Measurements from ENCODE around the gene TFCP2L1.

- TF ChIP-seq ELF4 (IDR thresholded peaks at IDR 0.05): no peak
- TF ChIP-seq FOXK2 (IDR thresholded peaks at IDR 0.05): no peak
- TF ChIP-seq BHLHE40 (IDR thresholded peaks at IDR 0.05; ENCODE audit: borderline replicate concordance): no peak
- no peak for TF ChIP-seq PKNOX1 (IDR thresholded peaks at IDR 0.05)
- TF ChIP-seq FOXA1 (IDR thresholded peaks at IDR 0.05): no peak
- TF ChIP-seq SP1 (IDR thresholded peaks at IDR 0.05): no peak
- no peak for TF ChIP-seq FOXM1 (IDR thresholded peaks at IDR 0.05; ENCODE audit: borderline replicate concordance)
- no peak for TF ChIP-seq NFRKB (IDR thresholded peaks at IDR 0.05)
- TF ChIP-seq LEF1 (IDR thresholded peaks at IDR 0.05; ENCODE audit: borderline replicate concordance): no peak
- no peak for TF ChIP-seq SUZ12 (IDR thresholded peaks at IDR 0.05)
- TF ChIP-seq ZNF384 (IDR thresholded peaks at IDR 0.05): no peak
- TF ChIP-seq L3MBTL2 (conservative IDR thresholded peaks at IDR 0.05): no peak
- TF ChIP-seq HDGF (IDR thresholded peaks at IDR 0.05; ENCODE audit: borderline replicate concordance): no peak
- TF ChIP-seq TARDBP (IDR thresholded peaks at IDR 0.05): no peak
Observed at GRCh38 chr2:121297217-121297830, 12.3 kb upstream of the TFCP2L1 start.
